GM18498 (cell line): ENCODE results near the gene KIF5A.
"Not testable (repeated sequence)": the region's sequence is repeated elsewhere in the genome, so short reads cannot be mapped to it uniquely, and the experiment has no call there.

Experiments used
- ATAC-seq: cut with Tn5 transposase; IDR thresholded peaks from one replicate; pipeline ENCODE4 v1.9.1; 2021; ENCODE audit warnings: mild to moderate bottlenecking, moderate library complexity; ENCODE audit not compliant: unreplicated experiment

KIF5A gene

DNA sequence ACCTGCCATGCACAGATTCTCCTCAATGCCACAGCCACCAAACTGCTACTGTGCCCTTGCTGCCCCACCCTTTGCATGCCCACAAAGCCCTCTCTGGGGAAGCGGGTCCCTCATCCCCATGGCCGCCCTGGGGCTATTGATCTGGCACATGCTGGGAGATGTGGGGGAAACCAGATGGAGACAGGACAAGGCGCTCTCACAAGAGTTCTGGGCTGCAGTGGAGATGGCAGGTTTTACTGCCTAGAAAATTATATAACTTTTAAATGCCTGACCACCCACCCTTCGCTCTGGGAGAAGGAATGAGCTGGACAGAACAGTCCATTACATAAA is 30.6 kb downstream of the KIF5A start:
- no peak for ATAC-seq

DNA sequence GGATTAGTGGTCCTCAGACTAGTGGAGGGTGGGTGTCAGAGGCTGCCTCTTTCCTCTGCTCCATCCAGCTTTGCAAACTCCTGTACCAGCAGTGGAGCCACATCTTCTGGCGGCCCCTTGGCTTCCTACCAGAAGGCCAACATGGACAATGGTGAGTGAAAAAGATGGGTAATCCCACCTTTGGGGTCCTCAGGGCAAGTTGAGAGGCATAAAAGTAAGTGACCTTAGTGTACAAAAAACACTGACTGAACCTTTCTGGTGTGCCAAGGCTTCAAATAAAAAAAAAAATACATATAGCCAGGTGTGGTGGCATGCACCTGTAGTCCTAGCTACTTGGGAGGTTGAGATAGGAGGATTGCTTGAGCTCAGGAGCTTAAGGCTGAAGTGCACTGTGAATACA is 32.0 kb downstream of the KIF5A start:
- no peak for ATAC-seq

DNA sequence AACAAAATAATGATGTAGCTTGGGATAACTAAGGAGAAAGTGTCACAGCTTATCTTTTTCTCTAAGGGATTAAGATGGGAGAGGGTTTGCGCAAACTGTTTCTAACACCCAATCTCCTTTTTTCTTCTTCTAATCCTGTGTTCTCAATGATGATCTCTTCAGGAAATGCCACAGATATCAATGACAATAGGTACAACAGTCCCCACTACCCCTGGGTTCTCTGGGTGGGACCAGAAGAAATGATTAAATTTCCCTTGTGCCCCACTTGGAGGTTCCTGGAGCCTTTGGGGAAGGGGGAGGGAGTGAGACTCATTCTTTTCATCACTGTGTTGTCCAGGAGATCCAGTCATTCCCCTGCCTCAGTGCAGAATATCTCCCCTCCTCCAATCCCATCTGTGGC is 32.6 kb downstream of the KIF5A start:
- ATAC-seq = no peak

DNA sequence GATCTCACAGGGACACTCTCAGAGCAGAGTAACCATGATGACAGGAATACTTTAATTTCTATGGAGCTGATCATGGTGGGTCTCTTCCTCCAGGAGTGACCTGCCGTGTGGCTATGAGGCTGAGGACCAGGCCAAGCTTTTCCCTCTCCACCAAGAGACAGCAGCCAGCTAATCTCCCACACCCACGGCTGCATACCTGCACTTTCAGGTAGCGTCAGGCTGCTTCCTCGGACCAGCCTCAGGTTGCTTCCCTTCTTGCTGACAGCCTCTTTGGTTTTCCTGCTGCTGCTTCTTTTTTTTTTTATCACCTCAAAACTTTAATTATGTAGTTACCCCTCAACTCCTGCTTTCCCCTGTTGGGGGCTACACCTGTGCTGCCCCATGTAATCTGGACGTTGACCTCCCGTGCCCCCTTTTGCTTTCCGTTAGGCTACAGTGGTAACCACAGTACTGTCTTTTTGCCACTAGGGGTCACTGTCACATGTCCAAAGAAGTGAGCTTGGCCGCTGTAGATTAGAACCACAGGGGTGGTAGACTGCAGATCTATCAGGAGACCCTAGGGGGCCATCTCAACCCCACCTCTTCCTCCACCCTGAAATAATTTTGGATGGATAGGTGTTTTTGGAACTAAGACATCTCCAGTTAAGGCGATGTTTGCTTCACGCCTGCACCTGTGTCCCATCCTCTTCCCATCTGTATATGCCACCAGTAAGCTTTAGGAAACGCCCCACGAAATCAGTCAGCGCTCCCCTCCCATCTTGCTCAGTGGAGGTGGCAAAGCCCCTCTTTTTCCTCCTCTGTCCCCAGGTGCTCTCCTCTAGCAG is 33.4 kb downstream of the KIF5A start:
- ATAC-seq = peak; percentile 95

DNA sequence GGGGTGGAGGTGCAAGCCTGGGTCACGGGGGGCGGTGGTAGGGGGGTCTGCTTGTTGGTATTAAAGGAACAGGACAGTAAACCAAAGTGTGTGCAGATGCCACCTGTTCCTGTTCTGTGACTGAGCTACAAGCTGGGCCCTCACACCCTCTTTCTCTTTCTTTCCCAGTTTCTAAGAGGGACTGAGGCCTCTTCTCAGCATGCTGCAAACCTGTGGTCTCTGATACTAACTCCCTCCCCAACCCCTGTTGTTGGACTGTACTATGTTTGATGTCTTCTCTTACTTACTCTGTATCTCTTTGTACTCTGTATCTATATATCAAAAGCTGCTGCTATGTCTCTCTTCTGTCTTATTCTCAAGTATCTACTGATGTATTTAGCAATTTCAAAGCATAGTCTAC is 34.2 kb downstream of the KIF5A start:
- no peak for ATAC-seq

DNA sequence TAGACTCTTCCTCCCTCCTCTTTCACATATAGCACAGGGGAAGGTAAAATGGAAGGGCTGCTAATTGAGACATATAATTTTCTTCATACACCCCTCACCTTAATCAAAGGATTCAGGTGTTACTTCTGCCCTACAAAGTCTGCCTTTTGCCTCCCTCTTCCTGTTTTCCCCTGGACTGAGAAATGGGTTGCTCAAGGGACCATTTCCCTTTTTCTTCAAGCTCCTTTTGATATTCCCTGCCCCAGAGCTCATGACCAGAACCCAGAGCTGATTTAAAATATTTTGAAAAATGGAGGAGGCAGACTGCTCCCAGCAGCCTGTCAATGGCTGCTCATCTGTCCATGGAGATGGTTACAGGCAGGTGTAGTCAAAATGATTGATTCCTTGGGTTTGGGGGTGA is 34.8 kb downstream of the KIF5A start:
- no peak for ATAC-seq

DNA sequence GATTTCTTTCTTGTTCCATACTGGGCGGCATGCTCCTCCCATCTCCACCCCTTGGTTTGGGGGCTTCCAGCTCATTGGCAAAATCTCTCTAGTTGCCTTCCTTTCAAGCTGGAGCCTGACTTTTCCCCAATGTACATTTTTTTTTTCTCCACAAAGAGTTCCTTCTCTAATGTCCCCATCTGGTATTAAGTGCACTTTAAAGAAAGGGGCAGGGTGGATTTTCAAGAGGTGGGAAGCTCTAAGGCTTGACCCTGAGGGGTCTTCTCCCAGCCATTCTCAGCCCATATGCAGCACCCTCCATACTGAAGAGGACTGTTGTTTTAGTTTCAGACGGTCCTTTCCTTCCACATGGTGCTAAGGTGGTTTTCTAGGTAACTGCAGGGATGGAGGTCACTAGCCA is 35.3 kb downstream of the KIF5A start:
- no peak for ATAC-seq

DNA sequence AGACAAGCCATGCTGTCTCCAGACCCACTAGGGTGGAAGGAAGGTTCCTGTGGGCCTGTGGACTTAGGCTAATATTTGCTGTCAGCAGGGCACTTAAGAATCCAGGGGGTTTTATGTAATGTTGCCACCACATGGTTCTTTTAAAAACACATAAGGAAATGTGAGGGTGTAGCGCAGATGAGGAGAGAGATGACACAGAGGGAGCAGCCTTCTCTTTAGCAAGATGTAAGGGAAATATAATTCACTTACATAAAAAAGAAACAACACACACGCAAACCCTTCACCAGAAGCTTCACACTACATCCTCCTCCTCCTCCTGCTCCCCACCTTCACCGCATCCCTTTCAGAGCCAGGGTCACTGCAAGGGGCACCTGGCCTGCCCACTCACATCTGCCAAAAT is 36.3 kb downstream of the KIF5A start:
- ATAC-seq = no peak

DNA sequence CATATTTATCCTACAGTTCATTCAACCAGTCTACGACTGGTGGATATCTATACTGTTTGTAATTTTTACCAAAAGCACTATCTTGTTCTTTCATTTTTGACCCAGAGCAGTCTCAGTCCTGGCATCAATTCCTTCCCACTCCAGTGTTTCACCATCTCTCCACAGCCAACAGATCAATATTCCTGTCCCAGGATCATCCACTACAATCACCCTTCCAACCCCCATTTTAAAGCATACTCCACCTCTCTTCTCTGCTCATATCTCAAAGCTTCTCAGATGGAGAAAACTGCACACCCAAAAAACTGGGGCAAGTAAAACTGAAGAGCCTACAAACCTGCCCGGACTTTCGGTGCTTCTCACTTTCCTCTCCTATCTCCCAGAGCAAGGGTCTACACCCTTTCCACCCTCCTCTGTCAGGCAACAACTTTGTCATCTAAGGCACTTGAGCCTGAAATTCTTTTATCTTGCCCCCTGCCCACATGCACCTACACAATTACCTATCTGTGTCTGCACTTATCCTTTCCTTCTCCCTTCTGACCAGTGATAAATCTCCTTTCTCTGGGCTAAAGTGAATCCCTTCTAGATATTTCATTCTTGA is 37.1 kb downstream of the KIF5A start:
- no peak for ATAC-seq

DNA sequence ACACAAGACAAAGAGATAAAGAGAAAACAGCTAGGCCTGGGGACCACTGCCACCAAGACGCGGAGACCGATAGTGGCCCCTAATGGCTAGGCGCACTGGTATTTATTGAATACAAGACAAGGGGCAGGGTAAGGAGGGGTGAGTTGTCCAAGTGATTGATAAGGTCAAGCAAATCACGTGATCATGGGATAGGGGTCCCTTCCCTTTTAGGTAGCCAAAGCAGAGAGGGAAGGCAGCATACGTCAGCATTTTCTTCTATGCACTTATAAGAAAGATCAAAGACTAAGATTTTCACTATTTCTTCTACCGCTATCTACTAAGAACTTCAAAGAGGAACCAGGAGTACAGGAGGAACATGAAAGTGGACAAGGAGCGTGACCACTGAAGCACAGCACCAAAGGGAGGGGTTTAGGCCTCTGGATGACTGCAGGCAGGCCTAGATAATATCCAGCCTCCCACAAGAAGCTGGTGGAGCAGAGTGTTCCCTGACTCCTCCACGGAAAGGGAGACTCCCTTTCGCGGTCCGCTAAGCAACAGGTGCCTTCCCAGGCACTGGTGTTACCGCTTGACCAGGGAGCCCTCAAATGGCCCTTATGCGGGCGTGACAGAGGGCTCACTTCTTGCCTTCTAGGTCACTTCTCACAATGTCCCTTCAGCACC is 39.2 kb downstream of the KIF5A start:
- ATAC-seq = not testable (repeated sequence)

DNA sequence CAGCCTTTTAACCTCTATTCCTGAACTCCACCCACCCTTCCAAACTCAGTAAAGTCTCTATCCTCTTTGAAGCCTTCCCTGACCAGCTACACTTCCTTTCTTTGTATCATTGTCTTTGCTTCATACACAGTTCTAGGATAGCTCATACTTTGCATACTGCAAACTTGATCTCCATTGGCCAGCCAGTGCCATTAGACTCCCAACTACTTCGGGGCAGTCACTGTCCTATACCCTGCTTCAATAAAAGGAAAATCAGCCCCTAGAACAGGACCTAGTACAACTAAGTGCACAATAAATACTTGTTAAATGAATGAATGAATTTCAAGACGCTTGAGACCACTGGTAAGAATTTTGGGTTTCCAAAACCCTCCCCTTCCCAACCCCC is 40.6 kb downstream of the KIF5A start:
- ATAC-seq = no peak

DNA sequence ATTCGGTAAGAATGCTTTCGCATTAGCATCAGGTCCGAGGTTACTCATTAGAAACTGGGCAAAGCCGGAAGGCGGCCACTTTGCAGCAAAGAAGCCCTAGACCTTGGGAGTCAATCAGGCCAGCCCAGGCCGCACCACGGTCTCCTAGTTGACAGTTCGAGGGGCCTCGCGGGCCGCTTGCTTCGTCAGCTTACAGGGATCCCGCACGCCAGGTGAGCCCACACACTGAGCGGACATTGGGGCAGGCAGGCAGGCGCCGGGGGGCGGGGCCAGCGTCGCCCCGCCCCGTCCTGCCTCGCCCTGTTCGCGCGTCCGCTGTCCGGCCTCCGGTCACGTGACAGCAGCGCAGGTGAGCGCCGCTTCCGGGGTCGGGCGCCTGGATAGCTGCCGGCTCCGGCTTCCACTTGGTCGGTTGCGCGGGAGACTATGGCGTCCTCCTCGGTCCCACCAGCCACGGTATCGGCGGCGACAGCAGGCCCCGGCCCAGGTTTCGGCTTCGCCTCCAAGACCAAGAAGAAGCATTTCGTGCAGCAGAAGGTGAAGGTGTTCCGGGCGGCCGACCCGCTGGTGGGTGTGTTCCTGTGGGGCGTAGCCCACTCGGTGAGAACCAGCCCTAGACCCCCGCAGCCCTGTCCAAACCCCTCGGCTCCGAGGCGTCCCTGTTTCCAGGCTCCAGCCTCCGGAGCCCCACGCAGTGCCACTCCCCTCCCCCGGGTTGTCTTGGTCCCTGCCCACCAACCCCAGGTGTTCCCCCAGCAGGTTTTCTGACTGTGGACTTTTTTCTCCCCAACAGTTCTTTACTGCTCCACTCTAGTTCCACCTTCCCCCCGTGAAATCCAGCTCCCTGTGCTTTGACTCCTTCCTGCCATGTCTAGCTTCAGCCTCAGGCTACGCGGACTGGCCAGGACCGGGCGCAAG is 41.3 kb downstream of the KIF5A start, which contains the start of gene PIP4K2C:
Gene PIP4K2C (plus strand): TSS at position 329 of the 918 bp plus-strand sequence. CDS start 98 bp downstream, at position 427.
- peak; percentile 95 for ATAC-seq

DNA sequence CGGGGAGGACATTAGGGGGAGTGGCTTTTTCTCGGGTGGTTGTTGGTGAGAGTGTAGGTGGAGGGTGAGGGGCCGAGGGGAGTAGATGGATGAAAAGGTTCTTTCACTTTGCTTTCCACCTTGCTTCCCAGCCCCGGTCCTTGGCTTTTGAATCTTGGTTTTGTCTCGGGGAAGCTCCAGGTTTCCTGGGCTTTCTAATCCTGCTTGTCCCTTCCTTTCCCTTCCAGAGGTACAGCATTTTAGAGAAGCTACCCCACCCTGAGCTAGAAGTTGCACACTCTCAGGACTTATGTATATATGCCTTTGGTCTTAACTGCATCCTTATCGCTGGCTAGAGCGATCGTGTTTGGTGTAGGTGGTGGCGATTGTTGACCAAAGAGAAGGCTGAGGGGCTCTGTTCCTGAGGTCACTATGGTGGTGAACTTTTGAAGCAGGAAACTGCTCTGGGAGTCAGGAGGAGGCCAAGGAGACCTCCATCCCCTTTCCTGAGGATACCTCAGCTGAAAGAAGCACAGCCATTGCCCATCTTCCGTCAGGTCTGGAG is 42.0 kb downstream of the KIF5A start:
- peak; percentile 3 for ATAC-seq

DNA sequence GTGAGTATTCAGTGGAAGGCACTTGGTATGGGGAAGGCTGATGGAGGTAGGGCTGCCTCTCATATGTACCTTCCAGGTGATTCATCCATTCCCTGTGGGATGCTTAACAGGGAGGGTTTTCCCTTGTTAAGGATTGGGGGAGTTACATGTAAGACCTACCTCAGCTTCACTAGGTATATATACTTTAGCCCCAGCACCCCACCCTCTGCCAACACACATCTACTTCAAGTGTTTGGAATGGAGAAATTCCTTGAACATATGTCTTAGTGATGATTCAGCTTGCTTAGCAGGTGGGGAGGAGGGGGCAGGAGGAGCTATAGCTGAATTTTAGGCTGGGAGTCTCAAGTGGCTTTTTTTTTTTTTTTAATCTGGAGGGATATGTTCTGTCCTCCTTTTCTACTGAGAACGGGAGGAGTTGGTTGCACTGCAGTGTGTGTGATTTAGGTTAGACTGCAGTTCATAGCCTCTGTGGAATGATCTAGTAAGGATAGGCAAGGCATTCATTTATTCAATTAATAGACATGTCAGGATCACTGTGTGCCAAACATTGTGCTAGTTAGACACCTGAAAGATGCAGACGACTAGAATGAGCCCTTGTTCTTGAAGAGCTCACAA is 42.8 kb downstream of the KIF5A start:
- no peak for ATAC-seq

DNA sequence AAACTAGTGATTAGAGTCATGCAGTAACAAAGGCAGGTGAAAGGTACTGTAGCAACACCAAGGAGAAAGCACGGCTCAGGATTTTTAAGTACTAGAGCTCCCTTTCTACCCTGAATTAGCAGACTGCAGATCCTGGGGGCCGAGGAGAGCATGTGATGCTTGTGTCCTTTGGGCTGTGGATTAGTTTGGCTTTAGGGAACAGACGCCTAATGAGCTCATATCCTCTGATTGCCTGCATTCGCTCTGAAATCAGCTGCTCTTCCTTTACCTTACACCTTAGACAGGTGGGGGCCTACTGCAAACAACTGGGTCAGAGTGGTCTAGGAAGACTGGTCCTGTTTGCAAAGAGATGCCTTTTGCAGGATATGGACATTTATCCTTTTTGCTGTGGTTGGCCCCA is 43.3 kb downstream of the KIF5A start:
- no peak for ATAC-seq

DNA sequence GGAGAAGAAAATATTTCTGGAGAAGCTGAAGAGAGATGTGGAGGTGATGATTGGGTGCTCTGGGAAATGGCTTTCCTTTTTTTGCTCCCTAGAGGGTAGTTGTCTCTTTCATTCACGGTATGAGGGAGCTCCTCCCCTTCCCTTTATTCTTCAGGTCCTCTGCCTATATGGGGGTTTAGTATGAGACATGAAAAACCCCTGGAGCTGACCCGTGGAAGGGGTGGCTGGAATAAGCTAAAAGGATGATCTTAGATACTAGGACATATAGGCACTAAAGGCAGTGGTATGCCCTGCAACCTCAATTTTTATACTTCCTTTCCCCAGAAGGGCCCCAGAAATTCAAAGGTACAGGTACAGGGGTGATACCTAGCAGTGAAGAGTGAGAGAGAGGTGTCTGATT is 50.6 kb downstream of the KIF5A start:
- no peak for ATAC-seq

DNA sequence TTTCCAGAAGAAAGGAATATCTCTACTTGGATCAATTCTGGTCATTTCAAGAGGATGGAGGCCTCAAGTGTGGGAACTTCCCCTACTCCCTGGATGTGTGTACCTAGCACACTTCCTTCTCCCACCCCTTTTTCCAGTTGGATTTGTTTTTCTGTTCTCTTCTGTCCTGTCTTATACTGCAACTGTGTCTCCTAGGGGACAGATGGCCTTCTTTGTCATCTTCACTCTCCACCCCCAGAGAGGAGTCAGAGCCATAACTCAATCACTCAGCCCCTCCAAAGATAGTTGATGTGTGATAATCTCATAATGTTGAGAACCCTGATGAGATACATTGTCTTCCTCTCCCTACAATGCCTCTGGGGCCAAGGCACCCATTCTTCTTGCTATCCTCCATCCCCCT is 52.7 kb downstream of the KIF5A start:
- no peak for ATAC-seq

DNA sequence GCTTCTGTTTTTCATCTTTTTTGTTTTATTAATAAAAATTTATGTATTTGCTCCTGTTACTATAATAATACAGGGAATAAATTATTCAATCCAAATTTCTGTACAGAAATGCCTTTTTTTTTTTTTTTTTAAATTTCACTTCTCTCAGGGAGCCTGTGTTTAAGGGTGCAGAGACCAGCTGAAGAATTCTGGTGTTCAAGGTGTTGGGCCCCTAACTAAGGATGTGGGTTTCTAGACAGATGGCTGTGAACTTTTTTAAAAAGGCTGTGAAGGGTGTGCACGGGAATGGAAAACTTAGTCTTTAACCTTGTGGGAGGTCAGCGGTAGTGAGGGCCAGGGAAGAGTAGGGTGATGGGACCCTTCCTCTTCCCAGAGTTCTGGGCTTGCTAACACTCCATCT is 53.5 kb downstream of the KIF5A start:
- no peak for ATAC-seq

DNA sequence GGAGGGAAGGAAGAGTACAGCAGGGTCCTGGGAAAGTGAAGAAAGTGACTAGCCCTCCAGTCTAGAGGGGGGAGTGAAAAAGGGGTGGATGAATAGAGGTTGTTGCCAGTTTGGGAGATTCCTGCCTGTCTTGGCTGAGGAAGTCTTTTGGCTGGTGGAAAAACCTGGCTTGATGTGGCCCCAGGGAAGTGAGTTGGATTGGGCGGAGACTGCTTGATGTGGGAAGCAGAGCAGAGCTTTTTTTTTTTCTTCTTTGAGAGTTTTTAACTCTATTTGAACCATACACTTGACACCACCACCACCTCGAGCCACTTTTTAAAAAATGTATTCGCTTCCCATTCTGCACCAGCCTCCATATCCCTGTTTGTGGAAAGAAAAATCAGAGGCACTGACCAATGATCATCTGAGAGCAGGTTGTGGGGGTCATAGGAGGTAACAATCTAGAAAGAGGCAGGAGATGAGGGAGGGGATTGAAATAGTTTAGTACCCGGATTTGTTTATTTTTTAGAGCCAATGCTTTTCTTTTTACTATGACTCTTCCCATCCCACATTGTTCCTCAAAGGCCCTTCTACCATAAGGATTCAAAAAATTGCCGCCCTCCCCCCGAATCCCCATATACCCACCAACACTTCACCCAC is 54.1 kb downstream of the KIF5A start:
- no peak for ATAC-seq

DNA sequence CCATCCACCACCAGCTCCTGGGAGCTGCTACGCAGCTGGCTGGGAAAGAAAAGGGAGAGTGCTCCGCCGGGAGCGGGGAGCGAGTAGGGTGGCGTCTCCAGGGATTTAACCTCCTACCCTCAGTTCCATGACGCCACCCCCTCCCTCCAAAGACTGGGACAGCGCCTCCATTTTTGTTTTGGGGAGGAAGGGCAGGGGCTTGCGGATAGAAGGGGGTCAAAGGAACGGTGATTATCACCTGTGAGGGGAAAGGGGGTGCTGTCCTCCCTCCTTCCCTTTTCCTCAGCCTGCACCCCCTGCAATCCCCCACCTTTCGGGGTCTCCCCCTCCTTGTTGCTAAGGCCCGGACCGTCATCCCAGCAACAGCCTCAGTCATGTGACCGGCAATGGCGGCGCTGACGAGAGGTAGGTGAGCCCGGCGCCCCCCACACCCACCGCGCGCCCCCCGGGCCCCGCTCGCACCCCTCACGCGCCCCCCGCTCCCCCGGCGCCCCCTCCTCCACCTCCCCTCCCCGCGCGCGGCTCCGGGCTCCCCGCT is 54.7 kb downstream of the KIF5A start, which contains the start of gene DTX3:
Gene DTX3 (plus strand): TSS at position 371 of the 538 bp plus-strand sequence. CDS start 1,694 bp downstream, outside the sequence.
- ATAC-seq = peak; percentile 61
